Ovary (tissue), 3 donors: ENCODE measurements around the gene STH.

Experiments used
- CTCF ChIP-seq, 3 donors: fragments of 450-650 bp in 2 of 3; fragments of 200-600 bp in 1 of 3; IDR thresholded peaks; one replicate each; pipeline versions ENCODE4 v1.5.1 to v1.8.0; 2016 to 2022; ENCODE audit warnings: antibody characterized with exemption in 3 of 3, mild to moderate bottlenecking in 1 of 3
- EP300 ChIP-seq: sonication (generic); formaldehyde crosslinking; IDR thresholded peaks from one replicate; pipeline ENCODE4 v1.6.1; 2017; ENCODE audit warnings: antibody characterized with exemption
- POLR2A ChIP-seq: fragments of 450-650 bp; IDR thresholded peaks from one replicate; pipeline ENCODE4 v1.6.1; 2017; ENCODE audit warnings: antibody characterized with exemption, mild to moderate bottlenecking, moderate library complexity
- donor health status: DM: no; HTN: no; CAD: no.

GRCh38 chr17:46013502-46014165, 14.6 kb downstream of the STH start:
- no peak for TF ChIP-seq POLR2A
- TF ChIP-seq CTCF (IDR thresholded peaks at IDR 0.05), result no peak
- no peak for TF ChIP-seq EP300
